Panc1 (cell line): ENCODE data around the gene RPL41. TPM values are rescaled to one million over a fixed set of nuclear protein-coding genes. Genes with fewer than 3 reads are reported as not detected.

Source experiments
- ATAC-seq: fragments of 200-7000 bp; cut with Tn5 transposase; 2 replicates; pipeline ENCODE4 v1.9.1; 2020; ENCODE audit warnings: mild to moderate bottlenecking, moderate library complexity
- BruUV-seq: library from RNA; stranded (reverse); fragments of 400-500 nt; replicated peaks from 2 replicates; lab custom pipeline; 2021; lab: Mats Ljungman, UMichigan
- CTCF ChIA-PET: fragments of 300-600 bp; sonication (Branson Sonifier 250); formaldehyde crosslinking; loops from one replicate; lab custom pipeline; 2022; ENCODE audit warnings: antibody characterized with exemption; lab: Charles Lee
- POLR2A ChIA-PET: fragments of 300-600 bp; sonication (Branson Sonifier 250); formaldehyde crosslinking; loops from one replicate; lab custom pipeline; 2022; ENCODE audit warnings: antibody characterized with exemption; lab: Charles Lee
- DNase-seq: peaks from one replicate; pipeline ENCODE4 v3.0.0-alpha.2; 2010; ENCODE audit warnings: low read depth, low spot score
- H3K27ac ChIP-seq: 2 replicates; pipeline ENCODE4 v1.5.1; 2011; ENCODE audit warnings: mild to moderate bottlenecking, low read length, inconsistent platforms
- H3K27me3 ChIP-seq: fragments of 200-500 bp; sonication (Bioruptor generic); 2 replicates; pipeline ENCODE4 v1.6.0; 2014; ENCODE audit warnings: low read length, inconsistent platforms; ENCODE audit not compliant: control insufficient read depth, insufficient read depth
- H3K36me3 ChIP-seq: fragments of 200-500 bp; sonication (Bioruptor generic); 2 replicates; pipeline ENCODE4 v1.5.1; 2014; ENCODE audit warnings: inconsistent platforms, mild to moderate bottlenecking, low read length, moderate library complexity; ENCODE audit not compliant: control insufficient read depth, insufficient read depth
- H3K4me1 ChIP-seq: 2 replicates; pipeline ENCODE4 v1.5.1; 2011; ENCODE audit warnings: inconsistent platforms, mild to moderate bottlenecking, low read length, moderate library complexity; ENCODE audit not compliant: control insufficient read depth, insufficient read depth
- H3K4me3 ChIP-seq, 2 experiments: 2 replicates each; pipeline ENCODE4 v1.5.1; 2011 to 2012; ENCODE audit warnings: low read depth in 2 of 2, low read length in 2 of 2, mild to moderate bottlenecking in 2 of 2, inconsistent platforms in 1 of 2, moderate library complexity in 1 of 2
- H3K9me3 ChIP-seq: fragments of 200-500 bp; sonication (Bioruptor generic); 2 replicates; pipeline ENCODE4 v1.5.1; 2014; ENCODE audit warnings: low read depth, mild to moderate bottlenecking, inconsistent platforms, low read length, moderate library complexity; ENCODE audit not compliant: control insufficient read depth, insufficient read depth
- CTCF ChIP-seq: fragments of 450-650 bp; IDR thresholded peaks from 2 replicates; pipeline ENCODE4 v1.5.1; 2017; ENCODE audit warnings: mild to moderate bottlenecking
- POLR2AphosphoS5 ChIP-seq: IDR thresholded peaks from 2 replicates; pipeline ENCODE4 v1.6.1; 2012; ENCODE audit warnings: mild to moderate bottlenecking, low read depth, low read length, moderate library complexity
- REST ChIP-seq, 2 experiments: IDR thresholded peaks; 2 replicates each; pipeline ENCODE4 v1.6.1; 2011 to 2012; ENCODE audit warnings: low read depth in 2 of 2, control low read depth in 1 of 2, low read length in 1 of 2, mild to moderate bottlenecking in 1 of 2, moderate library complexity in 1 of 2; ENCODE audit not compliant: insufficient read depth in 1 of 2
- SIN3A ChIP-seq: IDR thresholded peaks from 2 replicates; pipeline ENCODE4 v1.6.1; 2012; ENCODE audit warnings: low read depth, mild to moderate bottlenecking, low read length, moderate library complexity, borderline replicate concordance; ENCODE audit not compliant: insufficient read depth
- TCF7L2 ChIP-seq: IDR thresholded peaks from 2 replicates; pipeline ENCODE4 v1.6.1; 2011; ENCODE audit warnings: mild to moderate bottlenecking, low read depth, low read length, inconsistent platforms
- in situ Hi-C: cut with HindIII; loops from 2 replicates; pipeline ENCODE4 v1.10.0; 2016; ENCODE audit warnings: low sequenced_read_pairs, low pct_unique_long_range_greater_than_20kb
- intact Hi-C: fragments of 100-400 bp; cut with micrococcal nuclease; formaldehyde crosslinking; loops from one replicate; pipeline ENCODE4 v1.10.0; 2022; ENCODE audit not compliant: unreplicated experiment
- total RNA-seq: library from RNA; stranded (reverse); gene quantifications from one replicate; pipeline ENCODE4 v1.2.1, GENCODE V29; 2021; ENCODE audit not compliant: unreplicated experiment

RPL41 gene
- total RNA-seq, 1 experiment from 2014 or later: 2,264 TPM

- Histone ChIP-seq H3K27ac (peak overlapping the region; percentile 93), H3K9me3 (no peaks in the 10 kb centered on the region), H3K4me1 (peaks cover 26% of the 10 kb centered on the region), H3K4me3 (peak overlapping the region; percentile 66), H3K27me3 (no peaks in the 10 kb centered on the region), H3K36me3 (peaks cover 3% of the 10 kb centered on the region; the same call in 1 of the 2 replicates)
- intact Hi-C loops: no loop called here
- CTCF ChIA-PET: interaction anchor here (0.6 kb wide), 2 partner anchors 26 to 432 kb away, joined by 3 to 6 read pairs; partner anchors contain the start of gene RDH5
- POLR2A ChIA-PET: interaction anchor here (0.6 kb wide), 1 partner anchor 162 kb away, joined by 5 read pairs; no protein-coding TSS in a partner anchor
- peak; percentile 45 for DNase-seq
- in situ Hi-C loops: no loop called here
- ATAC-seq: peak; percentile 82
- TF ChIP-seq REST (IDR thresholded peaks at IDR 0.05; ENCODE audit: insufficient read depth in 1 of 2, low read depth in 2 of 2, low read length in 1 of 2): no peak
- no peak for TF ChIP-seq CTCF
- no peak for TF ChIP-seq POLR2AphosphoS5
- TF ChIP-seq TCF7L2: no peak
- TF ChIP-seq SIN3A: no peak
- BruUV-seq: TSS peak; percentile 95
Measured at GRCh38 chr12:56151672-56152131, 35.3 kb downstream of the RPL41 start.

- peaks cover 28% of the 10 kb centered on the region for H3K4me1 ChIP-seq
- H3K36me3 ChIP-seq: peaks cover 3% of the 10 kb centered on the region; the same call in 1 of the 2 replicates
- in situ Hi-C loops (no loop called here), intact Hi-C loops (no loop called here)
- no TSS peak for BruUV-seq
- ATAC-seq (peak; percentile 94), DNase-seq (peak; percentile 74)
- H3K9me3 ChIP-seq: no peaks in the 10 kb centered on the region
- H3K27me3 ChIP-seq: no peaks in the 10 kb centered on the region
- ChIA-PET CTCF (interaction anchor here (0.6 kb wide), 2 partner anchors 26 to 432 kb away, joined by 3 to 6 read pairs; partner anchors contain the start of gene RDH5), POLR2A (interaction anchor here (0.6 kb wide), 1 partner anchor 163 kb away, joined by 5 read pairs; no protein-coding TSS in a partner anchor)
- TF ChIP-seq TCF7L2 (no peak), CTCF (no peak), POLR2AphosphoS5 (peak; percentile 82)
- peak within 1 kb of the TSS; percentile 66 for H3K4me3 ChIP-seq
- H3K27ac ChIP-seq: peak within 1 kb of the TSS; percentile 93
Measured at GRCh38 chr12:56152132-56152755, 35.8 kb downstream of the RPL41 start, which contains the start of gene MYL6B. MYL6B (plus strand) TSS chr12:56152587; CDS start chr12:56153919, 1,332 bp downstream.
